GM12878 (cell line): ENCODE data around the gene NAV2. TPM values are rescaled to one million over a fixed set of nuclear protein-coding genes. Genes with fewer than 3 reads are reported as not detected.

Source experiments
- ATAC-seq: fragments of 200-7000 bp; cut with Tn5 transposase; 3 replicates; pipeline ENCODE4 v1.9.1; 2020; ENCODE audit warnings: mild to moderate bottlenecking, moderate library complexity
- BruUV-seq: library from RNA; stranded (reverse); fragments of 400-500 nt; replicated peaks from 2 replicates; lab custom pipeline; 2021; lab: Mats Ljungman, UMichigan
- CTCF ChIA-PET: fragments of 300-600 bp; sonication (Branson Sonifier 250); formaldehyde crosslinking; extraction: SDS; loops from one replicate; lab custom pipeline; 2021; ENCODE audit warnings: inconsistent platforms; lab: Yijun Ruan, JAX
- POLR2A ChIA-PET: fragments of 350-600 bp; formaldehyde crosslinking; extraction: SDS; loops from one replicate; lab custom pipeline; 2021; ENCODE audit warnings: inconsistent platforms; lab: Charles Lee
- RAD21 ChIA-PET: fragments of 300-600 bp; sonication (Branson Sonifier 250); formaldehyde crosslinking; loops from one replicate; lab custom pipeline; 2023; ENCODE audit warnings: antibody characterized with exemption; ENCODE audit not compliant: unreplicated experiment; lab: Charles Lee
- SMC1A ChIA-PET: fragments of 300-600 bp; sonication (Branson Sonifier 250); formaldehyde crosslinking; loops from one replicate; lab custom pipeline; 2023; ENCODE audit not compliant: unreplicated experiment, uncharacterized antibody; lab: Charles Lee
- DNase-seq: peaks from one replicate; pipeline ENCODE4 v3.0.0-alpha.2; 2011; ENCODE audit warnings: low read depth, low spot score
- FAIRE-seq: peaks from 3 replicates; lab custom pipeline; 2011; peaks lifted over from hg19 to GRCh38; lab: Jason Lieb, UNC
- H2AFZ ChIP-seq: 2 replicates; pipeline ENCODE4 v1.6.0; 2011; ENCODE audit warnings: low read depth, low read length, control low read depth; ENCODE audit not compliant: control insufficient read depth
- H3K27ac ChIP-seq: 2 replicates; pipeline ENCODE4 v1.5.1; 2011; ENCODE audit warnings: control low read depth; ENCODE audit not compliant: control insufficient read depth, insufficient read depth
- H3K27me3 ChIP-seq, 2 experiments: replicated peaks in 1 of 2; 2 replicates each; pipeline versions ENCODE4 v1.6.0 to v1.6.1; 2011; ENCODE audit warnings: low read length in 1 of 2; ENCODE audit not compliant: control insufficient read depth in 2 of 2, insufficient read depth in 2 of 2
- H3K36me3 ChIP-seq, 2 experiments: 2 replicates each; pipeline ENCODE4 v1.5.1; 2011; ENCODE audit warnings: low read length in 1 of 2; ENCODE audit not compliant: control insufficient read depth in 2 of 2, insufficient read depth in 2 of 2
- H3K4me1 ChIP-seq: 2 replicates; pipeline ENCODE4 v1.6.1; 2011; ENCODE audit warnings: mild to moderate bottlenecking, low read length, moderate library complexity, mixed read lengths; ENCODE audit not compliant: control insufficient read depth, insufficient read depth
- H3K4me2 ChIP-seq: 2 replicates; pipeline ENCODE4 v1.6.0; 2011; ENCODE audit warnings: control low read depth; ENCODE audit not compliant: control insufficient read depth, insufficient read depth
- H3K4me3 ChIP-seq: fragments of 200-600 bp; sonication (generic); 2 replicates; pipeline ENCODE4 v1.5.1; 2016
- H3K79me2 ChIP-seq: 2 replicates; pipeline ENCODE4 v1.6.0; 2011; ENCODE audit warnings: low read length; ENCODE audit not compliant: control insufficient read depth, insufficient read depth
- H3K9ac ChIP-seq: 2 replicates; pipeline ENCODE4 v1.8.0; 2011; ENCODE audit warnings: low read length, control low read depth, mixed read lengths; ENCODE audit not compliant: control insufficient read depth, insufficient read depth
- H3K9me3 ChIP-seq: replicated peaks from 3 replicates; pipeline ENCODE4 v1.5.1; 2011; ENCODE audit warnings: mild to moderate bottlenecking, low read length; ENCODE audit not compliant: control insufficient read depth, insufficient read depth
- H4K20me1 ChIP-seq: 2 replicates; pipeline ENCODE4 v1.6.0; 2011; ENCODE audit not compliant: control insufficient read depth, insufficient read depth
- ASH2L ChIP-seq: fragments of 300-600, 200-600 bp; sonication (generic); IDR thresholded peaks from 2 replicates; pipeline ENCODE4 v1.6.1; 2017; ENCODE audit warnings: low read depth, mild to moderate bottlenecking, borderline replicate concordance
- CBFB ChIP-seq: IDR thresholded peaks from 2 replicates; pipeline ENCODE4 v1.6.1; 2016; ENCODE audit warnings: antibody characterized with exemption, low read depth
- CTCF ChIP-seq, 3 experiments: IDR thresholded peaks in 2 of 3; conservative IDR thresholded peaks in 1 of 3; 2 replicates each; pipeline ENCODE4 v1.5.1; 2011; ENCODE audit warnings: low read depth in 3 of 3, low read length in 3 of 3, mild to moderate bottlenecking in 3 of 3, control low read depth in 2 of 3, moderate library complexity in 2 of 3, inconsistent platforms in 1 of 3, mixed read lengths in 1 of 3; ENCODE audit not compliant: control insufficient read depth in 2 of 3, insufficient read depth in 1 of 3; ENCODE audit errors: extremely low read depth in 1 of 3
- HCFC1 ChIP-seq: fragments of 150-350 bp; IDR thresholded peaks from 2 replicates; pipeline ENCODE4 v1.6.1; 2014; ENCODE audit warnings: low read length
- HDGF ChIP-seq: fragments of 450-650 bp; IDR thresholded peaks from 2 replicates; pipeline ENCODE4 v1.6.1; 2016; ENCODE audit warnings: antibody characterized with exemption
- MEF2B ChIP-seq: fragments of 450-650 bp; IDR thresholded peaks from 2 replicates; pipeline ENCODE4 v1.6.1; 2018; ENCODE audit warnings: mild to moderate bottlenecking, moderate library complexity; ENCODE audit not compliant: partially characterized antibody, poor library complexity, severe bottlenecking
- NFYA ChIP-seq: IDR thresholded peaks from 2 replicates; pipeline ENCODE4 v1.6.1; 2011; ENCODE audit warnings: low read depth, mild to moderate bottlenecking, low read length, improper control_type of control experiment, borderline replicate concordance
- NR2F1 ChIP-seq: fragments of 450-650 bp; conservative IDR thresholded peaks from 2 replicates; pipeline ENCODE4 v1.6.1; 2017; ENCODE audit warnings: mild to moderate bottlenecking
- TAF1 ChIP-seq: IDR thresholded peaks from 2 replicates; pipeline ENCODE4 v1.6.1; 2011; ENCODE audit warnings: mild to moderate bottlenecking, low read depth, low read length, borderline replicate concordance
- ZBED1 ChIP-seq: IDR thresholded peaks from 2 replicates; pipeline ENCODE4 v1.6.1; 2016; ENCODE audit warnings: borderline replicate concordance
- WGBS: methylation state at CpG from one replicate; pipeline ENCODE4 v1.1.6; 2016; ENCODE audit warnings: low lambda C conversion rate; ENCODE audit not compliant: insufficient replicate concordance, insufficient coverage; ENCODE audit errors: missing lambda C conversion rate; 5-methylcytosine and 5-hydroxymethylcytosine counted together
- in situ Hi-C: fragments of 300-500 bp; cut with MboI; formaldehyde crosslinking; loops from 9 replicates; pipeline ENCODE4 v1.14.3; 2018; ENCODE audit warnings: mixed read lengths
- intact Hi-C: fragments of 100-400 bp; cut with micrococcal nuclease; formaldehyde crosslinking; loops from one replicate; pipeline ENCODE4 v1.14.2; 2022; ENCODE audit not compliant: unreplicated experiment
- polyA plus RNA-seq, 11 experiments: library from polyadenylated mRNA; depleted of rRNA in 4 of 11; unstranded in 6 of 11; stranded (reverse) in 5 of 11; fragments of >200 nt; fragmentation: Nextera tagmentation in 4 of 11; fragmentation: Illumina TruSeq in 1 of 11; extraction: Ambion mirVana in 4 of 11; extraction: Trizol in 1 of 11; gene quantifications; 1 replicate in 1 of 11; 2 replicates in 10 of 11; pipeline versions ENCODE4 v1.2.1 to v1.2.3, GENCODE V29; 2011 to 2016; ENCODE audit warnings: inconsistent platforms in 2 of 11, missing spikeins in 2 of 11, low read depth in 1 of 11
- total RNA-seq, 4 experiments: library from RNA; depleted of rRNA in 3 of 4; stranded (reverse); fragments of >200 nt in 3 of 4; fragmentation: Illumina TruSeq in 1 of 4; extraction: Trizol in 1 of 4; gene quantifications; 2 replicates each; pipeline versions ENCODE4 v1.2.1 to v1.2.3, GENCODE V29; 2013 to 2021
- TF ChIP-seq, protein P1 (sequence below): fragments of 450-650 bp; IDR thresholded peaks from 2 replicates; pipeline ENCODE4 v1.6.1; 2017; ENCODE audit warnings: mild to moderate bottlenecking
- TF ChIP-seq, protein P2 (sequence below): fragments of 450-650 bp; IDR thresholded peaks from 2 replicates; pipeline ENCODE4 v1.6.1; 2016; ENCODE audit warnings: mild to moderate bottlenecking, moderate library complexity, borderline replicate concordance
- TF ChIP-seq, protein P3 (sequence below): fragments of 450-650 bp; IDR thresholded peaks from 2 replicates; pipeline ENCODE4 v1.6.1; 2017; ENCODE audit warnings: borderline replicate concordance

The NAV2 gene
- total and polyA plus RNA-seq, 10 of the 15 experiments (the other 5 are each of a cell fraction or from before 2014, with no cell fraction given): 0.35 to 6.1 (median 1.1) TPM

- Histone ChIP-seq H3K27me3 (no peaks in the 10 kb centered on the region), H3K79me2 (no peaks in the 10 kb centered on the region), H3K9me3 (no peaks in the 10 kb centered on the region), H3K4me3 (no peak overlapping the region), H3K9ac (no peak overlapping the region), H3K4me1 (no peaks in the 10 kb centered on the region), H2AFZ (no peak overlapping the region), H3K4me2 (no peak overlapping the region), H4K20me1 (no peaks in the 10 kb centered on the region), H3K27ac (no peak overlapping the region), H3K36me3 (no peaks in the 10 kb centered on the region)
- in situ Hi-C loops (no loop called here), intact Hi-C loops (no loop called here)
- ChIA-PET POLR2A (no interaction called here), RAD21 (interaction anchor here (1.1 kb wide), 1 partner anchor 88 kb away, joined by 4 read pairs; no protein-coding TSS in a partner anchor), CTCF (interaction anchor here (2.7 kb wide), 1 partner anchor 90 kb away, joined by 21 read pairs; no protein-coding TSS in a partner anchor), SMC1A (interaction anchor here (0.6 to 1.7 kb wide), 2 partner anchors 28 to 90 kb away, joined by 4 to 9 read pairs; no protein-coding TSS in a partner anchor)
- no peak for DNase-seq
- no peak for FAIRE-seq
- no peak for ATAC-seq
- BruUV-seq: no TSS peak
- 29% methylated on average over 13 of the region's 13 CpGs for WGBS
- TF ChIP-seq ASH2L (no peak), MEF2B (no peak), ZBED1 (no peak), HDGF (no peak), HCFC1 (no peak), CBFB (no peak), NFYA (no peak), NR2F1 (no peak), CTCF (IDR thresholded peaks at IDR 0.05 in 2 of 3, conservative IDR thresholded peaks at IDR 0.05 in 1 of 3; ENCODE audit: control insufficient read depth in 2 of 3, extremely low read depth in 1 of 3, insufficient read depth in 1 of 3, low read depth in 3 of 3, low read length in 3 of 3) (no peak), TAF1 (no peak)
- TF ChIP-seq, protein P1, sequence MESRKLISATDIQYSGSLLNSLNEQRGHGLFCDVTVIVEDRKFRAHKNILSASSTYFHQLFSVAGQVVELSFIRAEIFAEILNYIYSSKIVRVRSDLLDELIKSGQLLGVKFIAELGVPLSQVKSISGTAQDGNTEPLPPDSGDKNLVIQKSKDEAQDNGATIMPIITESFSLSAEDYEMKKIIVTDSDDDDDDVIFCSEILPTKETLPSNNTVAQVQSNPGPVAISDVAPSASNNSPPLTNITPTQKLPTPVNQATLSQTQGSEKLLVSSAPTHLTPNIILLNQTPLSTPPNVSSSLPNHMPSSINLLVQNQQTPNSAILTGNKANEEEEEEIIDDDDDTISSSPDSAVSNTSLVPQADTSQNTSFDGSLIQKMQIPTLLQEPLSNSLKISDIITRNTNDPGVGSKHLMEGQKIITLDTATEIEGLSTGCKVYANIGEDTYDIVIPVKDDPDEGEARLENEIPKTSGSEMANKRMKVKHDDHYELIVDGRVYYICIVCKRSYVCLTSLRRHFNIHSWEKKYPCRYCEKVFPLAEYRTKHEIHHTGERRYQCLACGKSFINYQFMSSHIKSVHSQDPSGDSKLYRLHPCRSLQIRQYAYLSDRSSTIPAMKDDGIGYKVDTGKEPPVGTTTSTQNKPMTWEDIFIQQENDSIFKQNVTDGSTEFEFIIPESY: no peak
- TF ChIP-seq, protein P2, sequence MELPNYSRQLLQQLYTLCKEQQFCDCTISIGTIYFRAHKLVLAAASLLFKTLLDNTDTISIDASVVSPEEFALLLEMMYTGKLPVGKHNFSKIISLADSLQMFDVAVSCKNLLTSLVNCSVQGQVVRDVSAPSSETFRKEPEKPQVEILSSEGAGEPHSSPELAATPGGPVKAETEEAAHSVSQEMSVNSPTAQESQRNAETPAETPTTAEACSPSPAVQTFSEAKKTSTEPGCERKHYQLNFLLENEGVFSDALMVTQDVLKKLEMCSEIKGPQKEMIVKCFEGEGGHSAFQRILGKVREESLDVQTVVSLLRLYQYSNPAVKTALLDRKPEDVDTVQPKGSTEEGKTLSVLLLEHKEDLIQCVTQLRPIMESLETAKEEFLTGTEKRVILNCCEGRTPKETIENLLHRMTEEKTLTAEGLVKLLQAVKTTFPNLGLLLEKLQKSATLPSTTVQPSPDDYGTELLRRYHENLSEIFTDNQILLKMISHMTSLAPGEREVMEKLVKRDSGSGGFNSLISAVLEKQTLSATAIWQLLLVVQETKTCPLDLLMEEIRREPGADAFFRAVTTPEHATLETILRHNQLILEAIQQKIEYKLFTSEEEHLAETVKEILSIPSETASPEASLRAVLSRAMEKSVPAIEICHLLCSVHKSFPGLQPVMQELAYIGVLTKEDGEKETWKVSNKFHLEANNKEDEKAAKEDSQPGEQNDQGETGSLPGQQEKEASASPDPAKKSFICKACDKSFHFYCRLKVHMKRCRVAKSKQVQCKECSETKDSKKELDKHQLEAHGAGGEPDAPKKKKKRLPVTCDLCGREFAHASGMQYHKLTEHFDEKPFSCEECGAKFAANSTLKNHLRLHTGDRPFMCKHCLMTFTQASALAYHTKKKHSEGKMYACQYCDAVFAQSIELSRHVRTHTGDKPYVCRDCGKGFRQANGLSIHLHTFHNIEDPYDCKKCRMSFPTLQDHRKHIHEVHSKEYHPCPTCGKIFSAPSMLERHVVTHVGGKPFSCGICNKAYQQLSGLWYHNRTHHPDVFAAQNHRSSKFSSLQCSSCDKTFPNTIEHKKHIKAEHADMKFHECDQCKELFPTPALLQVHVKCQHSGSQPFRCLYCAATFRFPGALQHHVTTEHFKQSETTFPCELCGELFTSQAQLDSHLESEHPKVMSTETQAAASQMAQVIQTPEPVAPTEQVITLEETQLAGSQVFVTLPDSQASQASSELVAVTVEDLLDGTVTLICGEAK: no peak
- TF ChIP-seq, protein P3, sequence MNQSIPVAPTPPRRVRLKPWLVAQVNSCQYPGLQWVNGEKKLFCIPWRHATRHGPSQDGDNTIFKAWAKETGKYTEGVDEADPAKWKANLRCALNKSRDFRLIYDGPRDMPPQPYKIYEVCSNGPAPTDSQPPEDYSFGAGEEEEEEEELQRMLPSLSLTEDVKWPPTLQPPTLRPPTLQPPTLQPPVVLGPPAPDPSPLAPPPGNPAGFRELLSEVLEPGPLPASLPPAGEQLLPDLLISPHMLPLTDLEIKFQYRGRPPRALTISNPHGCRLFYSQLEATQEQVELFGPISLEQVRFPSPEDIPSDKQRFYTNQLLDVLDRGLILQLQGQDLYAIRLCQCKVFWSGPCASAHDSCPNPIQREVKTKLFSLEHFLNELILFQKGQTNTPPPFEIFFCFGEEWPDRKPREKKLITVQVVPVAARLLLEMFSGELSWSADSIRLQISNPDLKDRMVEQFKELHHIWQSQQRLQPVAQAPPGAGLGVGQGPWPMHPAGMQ: no peak
Measured at GRCh38 chr11:19813158-19813879, 100.7 kb downstream of the NAV2 start.
